GM04504 (cell line): Measurements from ENCODE around the gene TFDP3.

ENCODE experiments used
- DNase-seq: peaks from one replicate; pipeline ENCODE4 v3.0.0-alpha.2; 2012; ENCODE audit warnings: low read depth

Gene TFDP3

GRCh38 chrX:133218329-133218728 is at the start of gene TFDP3:
TFDP3 (minus strand) TSS chrX:133218354; CDS start chrX:133218259, 95 bp downstream.
- DNase-seq, result no peak

- DNase-seq, result no peak
Measured at GRCh38 chrX:133267621-133268020, 49.5 kb upstream of the TFDP3 start.

GRCh38 chrX:133265331-133265730 is 47.2 kb upstream of the TFDP3 start:
- DNase-seq, result no peak

- peak; percentile 10 for DNase-seq
Measured at GRCh38 chrX:133258481-133258880, 40.3 kb upstream of the TFDP3 start.

- no peak for DNase-seq
Measured at GRCh38 chrX:133254666-133255065, 36.5 kb upstream of the TFDP3 start.

GRCh38 chrX:133251204-133251603 is 33.0 kb upstream of the TFDP3 start:
- DNase-seq, result no peak

GRCh38 chrX:133250184-133251100 is 32.3 kb upstream of the TFDP3 start:
- no peak for DNase-seq

- DNase-seq, result no peak
Measured at GRCh38 chrX:133249266-133250058, 31.3 kb upstream of the TFDP3 start.

GRCh38 chrX:133248177-133248576 is 30.0 kb upstream of the TFDP3 start:
- DNase-seq, result no peak

GRCh38 chrX:133246921-133247320 is 28.8 kb upstream of the TFDP3 start:
- DNase-seq, result no peak

GRCh38 chrX:133235830-133236229 is 17.7 kb upstream of the TFDP3 start:
- DNase-seq, result no peak

- no peak for DNase-seq
Measured at GRCh38 chrX:133232331-133232730, 14.2 kb upstream of the TFDP3 start.

- DNase-seq, result no peak
Measured at GRCh38 chrX:133229361-133229760, 11.2 kb upstream of the TFDP3 start.

GRCh38 chrX:133215747-133216146 is 2.4 kb downstream of the TFDP3 start:
- no peak for DNase-seq

GRCh38 chrX:133215017-133215416 is 3.1 kb downstream of the TFDP3 start:
- no peak for DNase-seq

- DNase-seq, result peak; percentile 7
Measured at GRCh38 chrX:133214301-133214700, 3.9 kb downstream of the TFDP3 start.

- no peak for DNase-seq
Measured at GRCh38 chrX:133213117-133213516, 5.0 kb downstream of the TFDP3 start.

- no peak for DNase-seq
Measured at GRCh38 chrX:133207751-133208150, 10.4 kb downstream of the TFDP3 start.

- DNase-seq, result no peak
Measured at GRCh38 chrX:133191739-133192039, 26.5 kb downstream of the TFDP3 start.

GRCh38 chrX:133190877-133191738 is 27.0 kb downstream of the TFDP3 start:
- no peak for DNase-seq

GRCh38 chrX:133189195-133189594 is 29.0 kb downstream of the TFDP3 start:
- no peak for DNase-seq

- DNase-seq, result no peak
Measured at GRCh38 chrX:133188631-133189030, 29.5 kb downstream of the TFDP3 start.
